Skin epidermis (tissue), 12 donors: ENCODE data around the gene MEOX2.

Experiments used
- H3K27ac ChIP-seq, 21 experiments: fragments of 200-600 bp; sonication (generic) in 11 of 21; one replicate each; pipeline ENCODE4 v1.5.0; 2020; ENCODE audit warnings: mild to moderate bottlenecking in 3 of 21, inconsistent platforms in 2 of 21, moderate library complexity in 2 of 21
- H3K4me3 ChIP-seq, 7 experiments: fragments of 200-600 bp; sonication (generic) in 2 of 7; one replicate each; pipeline ENCODE4 v1.5.0; 2020; ENCODE audit warnings: inconsistent platforms in 2 of 7, mild to moderate bottlenecking in 2 of 7, moderate library complexity in 1 of 7

The MEOX2 gene

GRCh38 chr7:15682751-15683245, 3.7 kb downstream of the MEOX2 start:
- peak overlapping the region in 2 of 7 experiments; percentile 3 to 20 for H3K4me3 ChIP-seq
- peak overlapping the region in 7 of 21 experiments; percentile 0 to 89 (median 47) for H3K27ac ChIP-seq

- peak overlapping the region in 5 of 21 experiments; percentile 5 to 89 (median 49) for H3K27ac ChIP-seq
- H3K4me3 ChIP-seq = no peak overlapping the region
Measured at GRCh38 chr7:15682111-15682510, 4.4 kb downstream of the MEOX2 start.

- Histone ChIP-seq H3K27ac (peak overlapping the region in 3 of 21 experiments; percentile 17 to 89 (median 21)), H3K4me3 (no peak overlapping the region)
Measured at GRCh38 chr7:15681631-15682030, 4.9 kb downstream of the MEOX2 start.

- peak overlapping the region in 3 of 21 experiments; percentile 17 to 89 (median 21) for H3K27ac ChIP-seq
- H3K4me3 ChIP-seq = no peak overlapping the region
Measured at GRCh38 chr7:15681186-15681585, 5.3 kb downstream of the MEOX2 start.

GRCh38 chr7:15680446-15680845, 6.0 kb downstream of the MEOX2 start:
- H3K4me3 ChIP-seq = no peak overlapping the region
- peak overlapping the region in 3 of 21 experiments; percentile 19 to 89 (median 22) for H3K27ac ChIP-seq

GRCh38 chr7:15679306-15679705, 7.2 kb downstream of the MEOX2 start:
- Histone ChIP-seq H3K4me3 (no peak overlapping the region), H3K27ac (peak overlapping the region in 1 of 21 experiments; percentile 46)

GRCh38 chr7:15678653-15679052, 7.8 kb downstream of the MEOX2 start:
- no peak overlapping the region for H3K4me3 ChIP-seq
- peak overlapping the region in 3 of 21 experiments; percentile 16 to 46 (median 26) for H3K27ac ChIP-seq

- Histone ChIP-seq H3K27ac (peak overlapping the region in 1 of 21 experiments; percentile 20), H3K4me3 (no peak overlapping the region)
Measured at GRCh38 chr7:15675379-15675778, 11.1 kb downstream of the MEOX2 start.

- H3K27ac ChIP-seq = no peak overlapping the region
- H3K4me3 ChIP-seq = no peak overlapping the region
Measured at GRCh38 chr7:15674586-15674985, 11.9 kb downstream of the MEOX2 start.

GRCh38 chr7:15669443-15670090, 16.9 kb downstream of the MEOX2 start:
- H3K27ac ChIP-seq = no peak overlapping the region
- no peak overlapping the region for H3K4me3 ChIP-seq

GRCh38 chr7:15667991-15668390, 18.5 kb downstream of the MEOX2 start:
- H3K4me3 ChIP-seq = no peak overlapping the region
- H3K27ac ChIP-seq = no peak overlapping the region

- Histone ChIP-seq H3K27ac (no peak overlapping the region), H3K4me3 (no peak overlapping the region)
Measured at GRCh38 chr7:15662451-15662850, 24.0 kb downstream of the MEOX2 start.

GRCh38 chr7:15658247-15658646, 28.2 kb downstream of the MEOX2 start:
- no peak overlapping the region for H3K27ac ChIP-seq
- no peak overlapping the region for H3K4me3 ChIP-seq

- H3K4me3 ChIP-seq = no peak overlapping the region
- no peak overlapping the region for H3K27ac ChIP-seq
Measured at GRCh38 chr7:15652776-15653290, 33.6 kb downstream of the MEOX2 start.

GRCh38 chr7:15651693-15652092, 34.8 kb downstream of the MEOX2 start:
- no peak overlapping the region for H3K27ac ChIP-seq
- no peak overlapping the region for H3K4me3 ChIP-seq

- H3K4me3 ChIP-seq = no peak overlapping the region
- no peak overlapping the region for H3K27ac ChIP-seq
Measured at GRCh38 chr7:15650787-15651186, 35.7 kb downstream of the MEOX2 start.

GRCh38 chr7:15648461-15648961, 38.0 kb downstream of the MEOX2 start:
- no peak overlapping the region for H3K4me3 ChIP-seq
- H3K27ac ChIP-seq = no peak overlapping the region

- Histone ChIP-seq H3K27ac (no peak overlapping the region), H3K4me3 (no peak overlapping the region)
Measured at GRCh38 chr7:15647309-15647708, 39.2 kb downstream of the MEOX2 start.

- Histone ChIP-seq H3K4me3 (no peak overlapping the region), H3K27ac (no peak overlapping the region)
Measured at GRCh38 chr7:15643000-15643705, 43.3 kb downstream of the MEOX2 start.

GRCh38 chr7:15628876-15629275, 57.6 kb downstream of the MEOX2 start:
- Histone ChIP-seq H3K4me3 (no peak overlapping the region), H3K27ac (no peak overlapping the region)

GRCh38 chr7:15626041-15626440, 60.4 kb downstream of the MEOX2 start:
- H3K27ac ChIP-seq = no peak overlapping the region
- no peak overlapping the region for H3K4me3 ChIP-seq
